Measurements from ENCODE around the gene MICAL1.

Gene MICAL1

DNA sequence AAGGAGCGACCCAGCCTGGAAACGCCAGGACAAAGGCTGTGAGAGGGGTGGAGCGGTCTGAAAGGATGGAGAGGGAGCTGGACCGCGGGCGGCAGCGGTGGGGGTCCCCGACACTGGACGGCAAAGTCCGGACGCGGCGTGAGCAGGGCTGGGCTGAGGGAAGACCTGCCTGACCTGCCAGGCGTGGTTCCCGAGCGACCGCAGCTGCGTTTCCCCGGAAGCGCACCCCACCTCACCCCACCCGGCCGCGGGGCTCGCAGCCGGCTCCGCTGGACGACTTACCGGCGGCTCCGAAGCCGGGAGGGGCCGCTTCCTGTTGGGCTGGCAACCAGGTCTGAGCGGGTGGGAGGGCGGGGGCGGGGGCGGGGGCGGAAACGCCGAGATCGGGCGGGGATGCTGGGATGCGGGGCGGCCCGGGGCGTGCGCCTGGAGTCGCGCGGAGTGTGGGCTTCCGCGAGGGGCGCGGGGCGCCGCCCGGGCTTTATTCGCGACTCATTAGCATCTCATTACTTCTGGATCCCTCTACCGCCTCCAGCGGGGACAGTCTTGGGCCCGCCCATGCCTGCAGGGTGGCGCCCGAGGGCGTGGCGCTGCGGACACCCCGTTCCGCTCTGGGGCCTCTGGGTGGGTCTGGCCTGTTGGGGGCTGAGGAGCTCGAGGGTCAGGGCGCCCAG is at the start of gene MICAL1 (continued):
- TF ChIP-seq REPIN1 (tag by site-specific recombination; IDR thresholded peaks at IDR 0.05; ENCODE audit: low read depth) (peak; percentile 57; the same call in 1 of the 2 replicates), ZNF335 (tag by site-specific recombination; conservative IDR thresholded peaks at IDR 0.05) (peak; percentile 92), ZBTB11 (tag by site-specific recombination; conservative IDR thresholded peaks at IDR 0.05; ENCODE audit: low read depth) (peak; percentile 44; the same call in 1 of the 2 replicates), ZNF473 (tag by site-specific recombination; IDR thresholded peaks at IDR 0.05) (no peak), ZNF423 (tag by site-specific recombination; IDR thresholded peaks at IDR 0.05) (peak; percentile 93), ZBTB44 (tag by site-specific recombination; IDR thresholded peaks at IDR 0.05) (no peak), ZSCAN16 (tag by site-specific recombination; IDR thresholded peaks at IDR 0.05) (no peak), ZNF2 (tag by site-specific recombination; IDR thresholded peaks at IDR 0.05) (no peak), KLF8 (tag by site-specific recombination; IDR thresholded peaks at IDR 0.05) (peak; percentile 84; the same call in 1 of the 2 replicates), ZNF777 (tag by site-specific recombination; IDR thresholded peaks at IDR 0.05; ENCODE audit: borderline replicate concordance) (peak; percentile 98), KLF9 (tag by site-specific recombination; IDR thresholded peaks at IDR 0.05; ENCODE audit: low read depth) (peak; percentile 90), ZNF626 (tag by site-specific recombination; IDR thresholded peaks at IDR 0.05) (no peak), SP2 (tag by site-specific recombination; IDR thresholded peaks at IDR 0.05) (peak; percentile 60; the same call in 1 of the 2 replicates), ZFP3 (tag by site-specific recombination; IDR thresholded peaks at IDR 0.05; ENCODE audit: low read depth) (no peak), ZNF311 (tag by site-specific recombination; IDR thresholded peaks at IDR 0.05; ENCODE audit: borderline replicate concordance) (no peak), ZNF138 (tag by site-specific recombination; IDR thresholded peaks at IDR 0.05; ENCODE audit: borderline replicate concordance) (no peak), ZSCAN5A (tag by site-specific recombination; IDR thresholded peaks at IDR 0.05) (peak; percentile 52), ZNF747 (tag by site-specific recombination; IDR thresholded peaks at IDR 0.05) (no peak), PRDM6 (tag by site-specific recombination; IDR thresholded peaks at IDR 0.05) (no peak), ZNF114 (tag by site-specific recombination; IDR thresholded peaks at IDR 0.05) (no peak), ZNF433 (tag by site-specific recombination; IDR thresholded peaks at IDR 0.05; ENCODE audit: low read depth) (no peak), ZNF23 (tag by site-specific recombination; IDR thresholded peaks at IDR 0.05; ENCODE audit: borderline replicate concordance) (no peak), ZNF830 (tag by site-specific recombination; IDR thresholded peaks at IDR 0.05; ENCODE audit: low read depth) (no peak), ZFP37 (tag by site-specific recombination; IDR thresholded peaks at IDR 0.05) (0 out of 2 replicates have a peak, but pooled peaks have one; percentile 22), ZNF548 (tag by site-specific recombination; IDR thresholded peaks at IDR 0.05) (no peak), BCL6B (tag by site-specific recombination; IDR thresholded peaks at IDR 0.05) (no peak), ZNF76 (tag by site-specific recombination; IDR thresholded peaks at IDR 0.05; ENCODE audit: borderline replicate concordance, low read depth) (peak; percentile 56), ZBTB7A (tag by site-specific recombination; IDR thresholded peaks at IDR 0.05; ENCODE audit: low read depth) (no peak)
- TF ChIP-seq, protein P1, sequence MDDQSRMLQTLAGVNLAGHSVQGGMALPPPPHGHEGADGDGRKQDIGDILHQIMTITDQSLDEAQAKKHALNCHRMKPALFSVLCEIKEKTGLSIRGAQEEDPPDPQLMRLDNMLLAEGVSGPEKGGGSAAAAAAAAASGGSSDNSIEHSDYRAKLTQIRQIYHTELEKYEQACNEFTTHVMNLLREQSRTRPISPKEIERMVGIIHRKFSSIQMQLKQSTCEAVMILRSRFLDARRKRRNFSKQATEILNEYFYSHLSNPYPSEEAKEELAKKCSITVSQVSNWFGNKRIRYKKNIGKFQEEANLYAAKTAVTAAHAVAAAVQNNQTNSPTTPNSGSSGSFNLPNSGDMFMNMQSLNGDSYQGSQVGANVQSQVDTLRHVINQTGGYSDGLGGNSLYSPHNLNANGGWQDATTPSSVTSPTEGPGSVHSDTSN (CRISPR knock-in tag; IDR thresholded peaks at IDR 0.05), result peak; percentile 77; the same call in 1 of the 2 replicates
